ENCODE results near the gene C2orf76.

DNA sequence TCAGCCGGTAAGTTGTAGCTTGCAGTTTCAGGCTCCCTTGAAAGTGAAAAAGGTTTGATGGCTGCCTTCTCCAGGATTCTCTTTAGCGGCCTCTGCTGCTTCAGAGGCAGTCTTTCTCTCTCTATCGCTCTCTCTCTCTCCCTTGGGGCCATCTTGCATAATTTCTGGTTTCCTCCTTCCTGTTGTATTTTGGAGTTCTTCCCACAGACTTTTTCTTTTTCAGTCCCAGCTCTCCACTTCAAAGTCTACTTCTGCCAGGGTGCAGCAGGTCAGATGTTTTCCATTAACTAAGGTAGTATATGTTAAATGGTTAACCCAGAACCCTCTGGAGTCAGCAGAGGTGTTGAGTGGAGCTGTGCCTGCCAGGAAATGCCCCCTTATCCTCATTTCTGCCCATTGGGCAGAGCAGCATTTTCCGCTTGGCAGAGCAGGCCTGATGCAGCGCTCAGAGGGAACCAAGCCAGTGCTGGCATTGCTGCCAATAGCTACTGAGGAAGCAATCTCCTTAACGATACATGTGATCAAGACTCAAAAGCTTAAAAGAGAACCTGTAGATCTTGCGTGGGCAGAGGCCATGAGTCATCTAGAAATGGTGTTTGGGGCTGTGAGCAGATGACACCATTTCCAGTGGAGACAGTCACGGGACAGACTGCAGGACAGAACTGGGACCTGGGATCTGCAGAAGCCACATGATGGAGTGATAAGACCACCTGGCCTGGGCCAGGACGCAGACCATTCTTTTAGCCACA, 20.9 kb upstream of the C2orf76 start:
- TF ChIP-seq CTCF (IDR thresholded peaks at IDR 0.05; ENCODE audit: insufficient read depth, low read length) (no peak), POLR2AphosphoS5 (IDR thresholded peaks at IDR 0.05; ENCODE audit: low read depth) (peak; percentile 58; the same call in 1 of the 2 replicates), GABPA (IDR thresholded peaks at IDR 0.05; ENCODE audit: low read depth) (no peak), REST (IDR thresholded peaks at IDR 0.05; ENCODE audit: insufficient replicate concordance, low read depth) (no peak)
